GM21737 (cell line): ENCODE results near the gene SNX20.

Experiments
- ATAC-seq: cut with Tn5 transposase; IDR thresholded peaks from one replicate; pipeline ENCODE4 v1.9.1; 2021; ENCODE audit warnings: mild to moderate bottlenecking, moderate library complexity; ENCODE audit not compliant: unreplicated experiment

The SNX20 gene

GRCh38 chr16:50637716-50638602 is 43.2 kb downstream of the SNX20 start:
- ATAC-seq, result no peak

- no peak for ATAC-seq
Measured at GRCh38 chr16:50636753-50637374, 44.2 kb downstream of the SNX20 start.

GRCh38 chr16:50635505-50636392 is 45.4 kb downstream of the SNX20 start:
- ATAC-seq, result no peak

GRCh38 chr16:50634947-50635346 is 46.2 kb downstream of the SNX20 start:
- no peak for ATAC-seq

GRCh38 chr16:50634090-50634489 is 47.0 kb downstream of the SNX20 start:
- no peak for ATAC-seq

- no peak for ATAC-seq
Measured at GRCh38 chr16:50632927-50633800, 47.9 kb downstream of the SNX20 start.

GRCh38 chr16:50631985-50632576 is 49.0 kb downstream of the SNX20 start:
- no peak for ATAC-seq

- no peak for ATAC-seq
Measured at GRCh38 chr16:50631249-50631984, 49.7 kb downstream of the SNX20 start.

- ATAC-seq, result no peak
Measured at GRCh38 chr16:50630394-50631020, 50.6 kb downstream of the SNX20 start.

GRCh38 chr16:50629334-50629733 is 51.8 kb downstream of the SNX20 start:
- ATAC-seq, result no peak

GRCh38 chr16:50628156-50628802 is 52.8 kb downstream of the SNX20 start:
- ATAC-seq, result no peak

- ATAC-seq, result no peak
Measured at GRCh38 chr16:50627419-50627818, 53.7 kb downstream of the SNX20 start.

- ATAC-seq, result no peak
Measured at GRCh38 chr16:50626868-50627267, 54.2 kb downstream of the SNX20 start.

- ATAC-seq, result no peak
Measured at GRCh38 chr16:50625374-50625773, 55.7 kb downstream of the SNX20 start.

GRCh38 chr16:50624449-50624970 is 56.6 kb downstream of the SNX20 start:
- no peak for ATAC-seq

GRCh38 chr16:50622643-50623369 is 58.3 kb downstream of the SNX20 start:
- no peak for ATAC-seq

- no peak for ATAC-seq
Measured at GRCh38 chr16:50622029-50622428, 59.1 kb downstream of the SNX20 start.
